Esophagus squamous epithelium (tissue), 5 donors: ENCODE data around the gene NLRP8. TPM values are rescaled to one million over a fixed set of nuclear protein-coding genes. Genes with fewer than 3 reads are reported as not detected.
"Not testable (repeated sequence)": the region's sequence is repeated elsewhere in the genome, so short reads cannot be mapped to it uniquely, and the experiment has no call there.

ENCODE experiments used
- DNase-seq: peaks from one replicate; lab custom pipeline; 2025; lab: John Stamatoyannopoulos, UW
- H3K27ac ChIP-seq, 4 donors: fragments of 200-600 bp; sonication (generic); one replicate each; pipeline ENCODE4 v1.5.1; 2016 to 2019; ENCODE audit warnings: mild to moderate bottlenecking in 1 of 4
- H3K27me3 ChIP-seq, 4 donors: fragments of 200-600 bp; sonication (generic); 1 replicate in 3 of 4; 2 replicates in 1 of 4; pipeline versions ENCODE4 v1.5.1 to v1.6.0; 2017 to 2021; ENCODE audit warnings: antibody characterized with exemption in 1 of 4
- H3K36me3 ChIP-seq, 3 donors: fragments of 200-600 bp; sonication (generic); one replicate each; pipeline ENCODE4 v1.5.1; 2016 to 2019
- H3K4me1 ChIP-seq, 3 donors: fragments of 200-600 bp; sonication (generic); one replicate each; pipeline ENCODE4 v1.5.1; 2017 to 2019
- H3K4me3 ChIP-seq, 4 donors: fragments of 200-600 bp; sonication (generic); 1 replicate in 3 of 4; 2 replicates in 1 of 4; pipeline ENCODE4 v1.5.1; 2016 to 2019; ENCODE audit warnings: mild to moderate bottlenecking in 2 of 4, moderate library complexity in 1 of 4
- H3K9me3 ChIP-seq, 3 donors: fragments of 200-600 bp; sonication (generic); one replicate each; pipeline ENCODE4 v1.5.1; 2016 to 2019
- POLR2A ChIP-seq, 4 donors: fragments of 450-650 bp; IDR thresholded peaks; one replicate each; pipeline ENCODE4 v1.6.1; 2017; ENCODE audit warnings: antibody characterized with exemption in 4 of 4, mild to moderate bottlenecking in 4 of 4, moderate library complexity in 3 of 4
- WGBS, 2 donors: methylation state at CpG; one replicate each; pipeline ENCODE4 v1.1.5; 2018; 5-methylcytosine and 5-hydroxymethylcytosine counted together
- intact Hi-C: fragments of 100-400 bp; cut with DNase I; formaldehyde crosslinking; loops from one replicate; pipeline ENCODE4 v1.15.0; 2022
- total RNA-seq, 4 donors: library from RNA; depleted of rRNA; stranded (reverse); fragments of >200 nt; gene quantifications; one replicate each; pipeline ENCODE4 v1.1.0, GENCODE V29; 2016
- TF ChIP-seq, protein P1 (sequence below), 6 experiments: fragments of 450-650 bp in 4 of 6; fragments of 200-600 bp in 2 of 6; sonication (generic) in 2 of 6; IDR thresholded peaks; one replicate each; pipeline ENCODE4 v1.5.1; 2016 to 2019; ENCODE audit warnings: antibody characterized with exemption in 6 of 6, mild to moderate bottlenecking in 4 of 6, moderate library complexity in 4 of 6
- donor health status: DM: yes; HTN: yes; CAD: no.

The NLRP8 gene
- total RNA-seq, 4 donors from 2014 or later, result not detected

DNA sequence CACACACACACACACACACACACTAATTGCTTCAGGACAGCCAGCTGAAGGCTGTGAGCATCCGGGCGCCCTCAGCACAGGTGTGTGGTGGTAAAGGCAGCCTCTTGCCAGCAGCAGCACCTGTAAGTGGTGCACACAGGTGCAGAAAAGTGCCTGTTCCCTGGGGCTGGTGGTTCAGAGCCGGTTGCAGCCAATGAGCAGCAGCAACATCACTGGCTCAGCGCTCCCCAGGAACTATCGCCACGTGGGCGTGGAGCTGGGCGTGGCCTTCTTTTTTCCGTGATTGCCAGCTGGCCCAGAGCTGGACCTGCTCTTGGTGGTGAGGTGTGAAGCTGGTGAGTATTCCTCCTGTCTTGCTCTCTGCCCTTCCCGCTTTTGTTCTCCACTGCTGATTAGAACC, 38.9 kb downstream of the NLRP8 start, which contains the start of gene NLRP5:
NLRP5 (plus strand) TSS at position 289 of the 400 bp plus-strand sequence.
- Histone ChIP-seq H3K4me3 (no peak within 1 kb of the TSS), H3K27me3 (no peaks in the 10 kb centered on the region), H3K36me3 (no peaks in the 10 kb centered on the region), H3K9me3 (peaks cover 0 to 6% (median 0%) of the 10 kb centered on the region in 3 donors), H3K4me1 (no peaks in the 10 kb centered on the region), H3K27ac (no peak within 1 kb of the TSS)
- 41 to 53% methylated on average over 6 of the region's 10 CpGs for WGBS, 2 donors
- no peak for TF ChIP-seq POLR2A (IDR thresholded peaks at IDR 0.05)
- TF ChIP-seq, protein P1, sequence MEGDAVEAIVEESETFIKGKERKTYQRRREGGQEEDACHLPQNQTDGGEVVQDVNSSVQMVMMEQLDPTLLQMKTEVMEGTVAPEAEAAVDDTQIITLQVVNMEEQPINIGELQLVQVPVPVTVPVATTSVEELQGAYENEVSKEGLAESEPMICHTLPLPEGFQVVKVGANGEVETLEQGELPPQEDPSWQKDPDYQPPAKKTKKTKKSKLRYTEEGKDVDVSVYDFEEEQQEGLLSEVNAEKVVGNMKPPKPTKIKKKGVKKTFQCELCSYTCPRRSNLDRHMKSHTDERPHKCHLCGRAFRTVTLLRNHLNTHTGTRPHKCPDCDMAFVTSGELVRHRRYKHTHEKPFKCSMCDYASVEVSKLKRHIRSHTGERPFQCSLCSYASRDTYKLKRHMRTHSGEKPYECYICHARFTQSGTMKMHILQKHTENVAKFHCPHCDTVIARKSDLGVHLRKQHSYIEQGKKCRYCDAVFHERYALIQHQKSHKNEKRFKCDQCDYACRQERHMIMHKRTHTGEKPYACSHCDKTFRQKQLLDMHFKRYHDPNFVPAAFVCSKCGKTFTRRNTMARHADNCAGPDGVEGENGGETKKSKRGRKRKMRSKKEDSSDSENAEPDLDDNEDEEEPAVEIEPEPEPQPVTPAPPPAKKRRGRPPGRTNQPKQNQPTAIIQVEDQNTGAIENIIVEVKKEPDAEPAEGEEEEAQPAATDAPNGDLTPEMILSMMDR (IDR thresholded peaks at IDR 0.05), result no peak
- intact Hi-C loops, result no loop called here
- DNase-seq, result no peak

DNA sequence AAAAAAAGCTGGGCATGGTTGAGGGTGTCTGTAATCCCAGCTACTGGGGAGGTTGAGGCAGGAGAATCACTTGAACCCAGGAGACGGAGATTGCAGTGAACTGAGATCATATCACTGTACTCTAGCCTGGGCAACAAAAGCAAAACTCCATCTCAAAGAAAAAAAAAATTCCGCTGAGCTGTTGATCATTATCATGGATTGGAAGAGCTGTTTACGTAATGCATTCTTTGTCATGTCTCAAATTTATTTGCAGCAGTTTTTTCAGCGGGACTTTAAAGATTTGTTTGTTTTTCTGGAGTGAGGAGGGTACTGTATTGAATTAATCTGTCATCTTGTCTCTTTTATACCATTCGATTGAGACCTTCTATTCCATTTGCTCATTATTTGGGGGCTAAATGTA, 43.2 kb downstream of the NLRP8 start:
- Histone ChIP-seq H3K27ac (no peak overlapping the region), H3K27me3 (no peaks in the 10 kb centered on the region), H3K4me3 (no peak overlapping the region), H3K36me3 (no peaks in the 10 kb centered on the region), H3K9me3 (peaks cover 0 to 9% (median 0%) of the 10 kb centered on the region in 3 donors), H3K4me1 (no peaks in the 10 kb centered on the region)
- intact Hi-C loops, result no loop called here
- no peak for DNase-seq
- TF ChIP-seq, protein P1 (IDR thresholded peaks at IDR 0.05), result no peak
- TF ChIP-seq POLR2A (IDR thresholded peaks at IDR 0.05), result no peak
- 78 to 87% methylated on average over 5 of the region's 5 CpGs for WGBS, 2 donors

DNA sequence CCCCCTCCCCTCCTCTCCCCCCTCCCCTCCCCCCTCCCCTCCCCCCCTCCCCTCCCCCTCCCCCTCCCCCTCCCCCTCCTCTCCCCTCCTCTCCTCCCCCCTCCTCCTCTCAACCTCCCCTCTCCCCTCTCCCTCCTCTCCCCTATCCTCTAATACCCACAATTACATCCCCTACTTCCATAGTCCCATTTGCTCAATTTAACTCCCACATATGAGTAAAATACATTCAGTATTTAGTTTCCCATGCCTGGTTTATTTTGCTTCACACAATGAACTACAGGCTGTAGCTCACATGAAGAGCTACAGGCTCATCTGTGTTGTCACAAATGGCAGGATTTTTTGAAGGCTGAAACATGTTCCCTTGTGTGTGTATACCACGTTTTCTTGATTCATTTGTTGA, 45.9 kb downstream of the NLRP8 start:
- no peak for TF ChIP-seq POLR2A (IDR thresholded peaks at IDR 0.05)
- TF ChIP-seq, protein P1 (IDR thresholded peaks at IDR 0.05), result no peak
- H3K36me3 ChIP-seq, result no peaks in the 10 kb centered on the region
- H3K4me3 ChIP-seq, result no peak overlapping the region
- DNase-seq, result no peak
- 14 to 47% methylated on average over 1 of the region's 1 CpG for WGBS, 2 donors
- intact Hi-C loops, result no loop called here
- H3K9me3 ChIP-seq, result peaks cover 0 to 12% (median 0%) of the 10 kb centered on the region in 3 donors
- no peaks in the 10 kb centered on the region for H3K27me3 ChIP-seq
- H3K4me1 ChIP-seq, result no peaks in the 10 kb centered on the region
- H3K27ac ChIP-seq, result no peak overlapping the region

DNA sequence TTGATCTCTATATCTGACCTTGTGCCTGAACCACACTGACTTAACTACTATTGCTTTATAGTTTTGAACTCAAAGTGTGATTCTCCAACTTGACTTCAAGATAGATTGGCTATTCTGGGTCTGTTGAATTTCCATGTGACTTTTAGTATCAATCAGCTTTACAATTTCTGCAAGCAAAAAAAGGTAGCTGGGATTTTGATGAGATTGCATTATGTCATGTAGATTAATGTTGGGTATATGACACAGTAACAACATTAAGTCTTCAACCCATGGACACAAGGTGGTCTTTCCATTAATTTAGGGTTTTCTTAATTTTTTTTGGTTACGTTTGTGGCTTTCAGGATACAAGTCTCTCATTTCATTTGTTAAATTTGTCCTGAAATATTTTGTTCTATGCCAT, 67.1 kb downstream of the NLRP8 start:
- TF ChIP-seq, protein P1 (IDR thresholded peaks at IDR 0.05), result no peak
- no peak for TF ChIP-seq POLR2A (IDR thresholded peaks at IDR 0.05)
- H3K4me3 ChIP-seq, result no peak overlapping the region
- H3K4me1 ChIP-seq, result no peaks in the 10 kb centered on the region
- WGBS, 2 donors, result 11 to 67% methylated on average over 1 of the region's 1 CpG
- no peak overlapping the region for H3K27ac ChIP-seq
- intact Hi-C loops, result no loop called here
- H3K27me3 ChIP-seq, result no peaks in the 10 kb centered on the region
- DNase-seq, result no peak
- H3K9me3 ChIP-seq, result peaks cover 0 to 7% (median 0%) of the 10 kb centered on the region in 3 donors
- no peaks in the 10 kb centered on the region for H3K36me3 ChIP-seq

DNA sequence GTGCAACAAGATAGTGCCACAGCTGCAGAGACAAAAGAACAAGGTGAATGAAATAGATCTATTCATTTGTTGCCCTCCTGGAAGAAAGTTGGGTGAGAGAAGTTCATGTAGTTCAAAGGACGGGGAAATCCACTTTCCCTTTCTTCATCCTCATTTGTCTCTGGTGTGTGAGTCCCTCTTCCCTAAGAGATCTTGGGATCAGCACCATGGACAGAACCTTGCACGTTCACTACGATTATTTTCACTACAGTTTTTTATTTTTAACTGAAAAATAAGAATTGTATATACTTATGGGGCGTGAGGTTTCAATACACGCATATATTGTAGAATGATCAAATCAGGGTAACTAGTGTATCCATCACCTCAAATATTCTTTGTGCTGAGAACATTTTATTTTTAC, 68.1 kb downstream of the NLRP8 start:
- Histone ChIP-seq H3K4me1 (no peaks in the 10 kb centered on the region), H3K4me3 (no peak overlapping the region), H3K9me3 (peaks cover 0 to 6% (median 0%) of the 10 kb centered on the region in 3 donors), H3K27ac (no peak overlapping the region), H3K36me3 (no peaks in the 10 kb centered on the region), H3K27me3 (no peaks in the 10 kb centered on the region)
- TF ChIP-seq POLR2A (IDR thresholded peaks at IDR 0.05), result no peak
- TF ChIP-seq, protein P1 (IDR thresholded peaks at IDR 0.05), result no peak
- WGBS, 2 donors, result 19 to 37% methylated on average over 5 of the region's 5 CpGs
- intact Hi-C loops, result no loop called here
- DNase-seq, result no peak

DNA sequence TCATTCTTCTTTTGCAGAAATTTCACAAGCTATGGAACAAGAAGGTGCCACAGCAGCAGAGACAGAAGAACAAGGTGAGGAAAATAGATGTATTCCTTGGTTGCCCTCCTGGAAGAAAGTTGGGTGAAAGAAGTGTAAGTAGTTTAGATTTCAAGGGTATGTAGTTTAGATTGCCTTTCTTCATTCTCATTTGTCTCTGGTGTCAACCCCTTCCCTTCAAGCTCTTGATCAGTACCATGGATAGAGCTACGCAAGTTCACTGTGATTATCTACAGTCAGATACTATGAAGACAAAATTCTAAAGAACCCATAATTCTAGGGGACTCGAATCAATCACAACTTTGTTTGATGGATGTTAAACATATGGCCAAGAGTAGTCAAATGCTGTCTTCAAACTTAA, 71.7 kb downstream of the NLRP8 start:
- H3K27me3 ChIP-seq, H3K9me3 ChIP-seq, H3K4me3 ChIP-seq, intact Hi-C loops, H3K36me3 ChIP-seq, H3K27ac ChIP-seq, DNase-seq, H3K4me1 ChIP-seq: not testable (repeated sequence)
- WGBS, 2 donors, result 29 to 72% methylated on average over 1 to 2 of the region's 2 CpGs

DNA sequence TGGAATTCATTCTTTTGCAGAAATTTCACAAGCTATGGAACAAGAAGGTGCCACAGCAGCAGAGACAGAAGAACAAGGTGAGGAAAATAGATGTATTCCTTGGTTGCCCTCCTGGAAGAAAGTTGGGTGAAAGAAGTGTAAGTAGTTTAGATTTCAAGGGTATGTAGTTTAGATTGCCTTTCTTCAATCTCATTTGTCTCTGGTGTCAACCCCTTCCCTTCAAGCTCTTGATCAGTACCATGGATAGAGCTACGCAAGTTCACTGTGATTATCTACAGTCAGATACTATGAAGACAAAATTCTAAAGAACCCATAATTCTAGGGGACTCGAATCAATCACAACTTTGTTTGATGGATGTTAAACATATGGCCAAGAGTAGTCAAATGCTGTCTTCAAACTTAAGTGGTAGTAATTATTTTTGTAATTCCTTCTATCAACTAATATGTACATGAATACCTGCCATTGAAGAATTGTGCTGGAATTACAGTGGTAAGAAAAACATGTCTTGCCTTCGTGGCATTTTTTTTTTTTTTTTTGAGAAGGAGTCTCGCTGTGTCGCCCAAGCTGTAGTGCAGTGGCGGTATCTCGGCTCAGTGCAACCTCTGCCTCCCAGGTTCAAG, 72.8 kb downstream of the NLRP8 start:
- H3K9me3 ChIP-seq, H3K4me3 ChIP-seq, intact Hi-C loops, H3K4me1 ChIP-seq, H3K36me3 ChIP-seq, H3K27me3 ChIP-seq, DNase-seq, H3K27ac ChIP-seq: not testable (repeated sequence)
- 53 to 72% methylated on average over 5 to 7 of the region's 7 CpGs for whole genome bisulfite sequencing, 2 donors
